ENCODE results near the gene ANTXRL. TPM values are rescaled to one million over a fixed set of nuclear protein-coding genes. Genes with fewer than 3 reads are reported as not detected.

Gene ANTXRL
- total and polyA plus RNA-seq, 2 experiments from 2014 or later, result not detected

- no peak overlapping the region for H3K27ac ChIP-seq
- no peak for DNase-seq (ENCODE audit: low spot score)
- H2AFZ ChIP-seq, result no peak overlapping the region
Measured at GRCh38 chr10:46308666-46309450, 22.1 kb downstream of the ANTXRL start.

GRCh38 chr10:46309511-46310142, 22.8 kb downstream of the ANTXRL start:
- Histone ChIP-seq H2AFZ (no peak overlapping the region), H3K4me3 (no peak overlapping the region)
- 95% methylated on average over 9 of the region's 9 CpGs for WGBS (ENCODE audit: low lambda C conversion rate, missing lambda C conversion rate)

More at GRCh38 chr10:46308666-46309450, 22.1 kb downstream of the ANTXRL start:
- Histone ChIP-seq H3K4me3 (no peak overlapping the region), H3K4me2 (no peak overlapping the region), H3K9me2 (replicated peaks; ENCODE audit: insufficient read depth) (no peaks in the 10 kb centered on the region), H3K9me3 (ENCODE audit: low read depth) (no peaks in the 10 kb centered on the region), H3K36me3 (replicated peaks; ENCODE audit: insufficient read depth, low read depth) (no peaks in the 10 kb centered on the region), H4K20me1 (ENCODE audit: insufficient read depth, poor library complexity, severe bottlenecking) (no peaks in the 10 kb centered on the region), H3K79me2 (no peaks in the 10 kb centered on the region), H3K4me1 (ENCODE audit: insufficient read depth) (no peaks in the 10 kb centered on the region), H3K27me3 (no peaks in the 10 kb centered on the region)
- 84% methylated on average over 20 of the region's 21 CpGs for WGBS (ENCODE audit: low lambda C conversion rate, missing lambda C conversion rate)
- TF ChIP-seq EZH2 (IDR thresholded peaks at IDR 0.05; ENCODE audit: borderline replicate concordance) (no peak), CTCF (IDR thresholded peaks at IDR 0.05; ENCODE audit: poor library complexity) (no peak), EZH2phosphoT487 (IDR thresholded peaks at IDR 0.05; ENCODE audit: low read depth, severe bottlenecking, unreplicated experiment) (no peak)

GRCh38 chr10:46310143-46310514, 23.3 kb downstream of the ANTXRL start:
- Histone ChIP-seq H3K4me3 (no peak overlapping the region), H2AFZ (no peak overlapping the region), H3K9me2 (replicated peaks; ENCODE audit: insufficient read depth) (no peaks in the 10 kb centered on the region), H3K4me2 (no peak overlapping the region), H3K36me3 (replicated peaks; ENCODE audit: insufficient read depth, low read depth) (no peaks in the 10 kb centered on the region), H3K79me2 (no peaks in the 10 kb centered on the region), H3K4me1 (ENCODE audit: insufficient read depth) (peaks cover 5% of the 10 kb centered on the region), H3K27ac (no peak overlapping the region), H3K27me3 (no peaks in the 10 kb centered on the region), H4K20me1 (ENCODE audit: insufficient read depth, poor library complexity, severe bottlenecking) (no peaks in the 10 kb centered on the region), H3K9me3 (ENCODE audit: low read depth) (no peaks in the 10 kb centered on the region)
- WGBS (ENCODE audit: low lambda C conversion rate, missing lambda C conversion rate), result 88% methylated on average over 4 of the region's 4 CpGs
- TF ChIP-seq EZH2 (IDR thresholded peaks at IDR 0.05; ENCODE audit: borderline replicate concordance) (no peak), CTCF (IDR thresholded peaks at IDR 0.05; ENCODE audit: poor library complexity) (no peak), EZH2phosphoT487 (IDR thresholded peaks at IDR 0.05; ENCODE audit: low read depth, severe bottlenecking, unreplicated experiment) (no peak)
- no peak for DNase-seq (ENCODE audit: low spot score)

More at GRCh38 chr10:46309511-46310142, 22.8 kb downstream of the ANTXRL start:
- H3K27me3 ChIP-seq, result no peaks in the 10 kb centered on the region
- DNase-seq (ENCODE audit: low spot score), result no peak
- no peaks in the 10 kb centered on the region for H3K79me2 ChIP-seq
- no peaks in the 10 kb centered on the region for H3K4me1 ChIP-seq (ENCODE audit: insufficient read depth)
- TF ChIP-seq EZH2phosphoT487 (IDR thresholded peaks at IDR 0.05; ENCODE audit: low read depth, severe bottlenecking, unreplicated experiment), result no peak
- TF ChIP-seq EZH2 (IDR thresholded peaks at IDR 0.05; ENCODE audit: borderline replicate concordance), result no peak
- no peak for TF ChIP-seq CTCF (IDR thresholded peaks at IDR 0.05; ENCODE audit: poor library complexity)
- H4K20me1 ChIP-seq (ENCODE audit: insufficient read depth, poor library complexity, severe bottlenecking), result no peaks in the 10 kb centered on the region
- H3K27ac ChIP-seq, result no peak overlapping the region
- no peaks in the 10 kb centered on the region for H3K36me3 ChIP-seq (replicated peaks; ENCODE audit: insufficient read depth, low read depth)
- H3K4me2 ChIP-seq, result no peak overlapping the region
- H3K9me3 ChIP-seq (ENCODE audit: low read depth), result no peaks in the 10 kb centered on the region
- H3K9me2 ChIP-seq (replicated peaks; ENCODE audit: insufficient read depth), result no peaks in the 10 kb centered on the region
